HFFc6 (cell line): ENCODE measurements around the gene PTS. TPM values are rescaled to one million over a fixed set of nuclear protein-coding genes. Genes with fewer than 3 reads are reported as not detected.

Experiments used
- DNase-seq: peaks from one replicate; pipeline ENCODE4 v3.0.0-alpha.2; 2018
- H3K27ac Mint-ChIP-seq: 2 replicates; pipeline ENCODE4 v1.8.0; 2020; ENCODE audit warnings: mild to moderate bottlenecking, mixed read lengths
- H3K27me3 Mint-ChIP-seq: 2 replicates; pipeline ENCODE4 v1.8.0; 2021; ENCODE audit warnings: mild to moderate bottlenecking, moderate library complexity, mixed read lengths; ENCODE audit not compliant: insufficient read depth
- H3K36me3 Mint-ChIP-seq: 2 replicates; pipeline ENCODE4 v1.8.0; 2021; ENCODE audit warnings: low read depth, mixed read lengths
- H3K4me1 Mint-ChIP-seq: 2 replicates; pipeline ENCODE4 v1.8.0; 2020; ENCODE audit warnings: low read depth, mixed read lengths
- H3K4me3 Mint-ChIP-seq: 2 replicates; pipeline ENCODE4 v1.8.0; 2020; ENCODE audit warnings: mild to moderate bottlenecking, moderate library complexity, mixed read lengths
- H3K9me3 Mint-ChIP-seq: 2 replicates; pipeline ENCODE4 v1.8.0; 2020; ENCODE audit warnings: mild to moderate bottlenecking, mixed read lengths
- total RNA-seq, 6 experiments: library from RNA; stranded (reverse); fragmentation: NEBNext Ultra II Directional; extraction: Animal tissue kit (Norgen Biotek cat#: 25700); gene quantifications; 2 replicates in 1 of 6; 3 replicates in 5 of 6; pipeline ENCODE4 v1.2.3, GENCODE V29; 2021
- TF ChIP-seq, protein P1 (sequence below): fragments of 200-600 bp; sonication (generic); IDR thresholded peaks from 2 replicates; pipeline ENCODE4 v1.5.0; 2021; ENCODE audit warnings: antibody characterized with exemption, mild to moderate bottlenecking

PTS gene
- total RNA-seq, 6 experiments from 2014 or later, result 73.1 to 78.9 (median 75.7) TPM

DNA sequence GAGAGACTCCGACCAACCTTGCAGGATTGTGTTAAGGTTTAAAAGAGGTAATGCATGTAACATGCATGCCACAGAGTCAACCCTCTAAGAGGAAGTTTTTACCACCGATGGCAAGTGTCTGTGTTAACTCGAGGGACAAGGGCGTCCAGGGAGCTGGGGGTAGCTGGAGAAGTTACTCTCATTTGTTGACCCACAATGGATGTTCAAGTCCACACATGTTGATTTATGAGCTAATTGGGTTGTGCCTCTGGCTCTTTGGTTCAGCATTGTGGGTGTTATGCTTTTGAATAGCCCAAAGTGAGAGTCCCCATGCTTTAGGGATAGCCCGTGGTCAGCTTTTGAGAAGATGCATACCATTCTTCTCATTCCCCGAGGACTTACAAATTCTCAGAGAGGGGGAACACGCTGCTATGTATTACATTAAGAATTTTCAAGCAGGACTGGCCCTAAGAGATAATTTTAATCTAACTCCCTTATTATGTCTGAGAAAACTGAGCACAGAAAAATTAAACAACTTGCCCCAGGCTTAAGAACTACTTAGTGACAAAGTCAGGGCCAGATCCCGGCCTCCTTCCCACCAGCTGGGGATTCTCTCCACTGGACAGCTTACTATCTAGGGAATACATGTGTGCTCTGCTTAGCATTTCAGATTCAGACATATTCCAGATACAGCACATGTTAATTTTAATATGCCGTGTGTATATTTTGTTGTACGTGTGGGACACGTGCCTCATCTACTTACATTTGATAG is 39.6 kb downstream of the PTS start:
- Mint-ChIP-seq H3K9me3 (no peaks in the 10 kb centered on the region), H3K36me3 (no peaks in the 10 kb centered on the region), H3K27ac (peak overlapping the region; percentile 30; the same call in 1 of the 2 replicates), H3K4me1 (peaks cover 32% of the 10 kb centered on the region), H3K27me3 (no peaks in the 10 kb centered on the region; the same call in none of the 2 replicates), H3K4me3 (no peak overlapping the region)
- peak; percentile 30 for DNase-seq
- TF ChIP-seq, protein P1, sequence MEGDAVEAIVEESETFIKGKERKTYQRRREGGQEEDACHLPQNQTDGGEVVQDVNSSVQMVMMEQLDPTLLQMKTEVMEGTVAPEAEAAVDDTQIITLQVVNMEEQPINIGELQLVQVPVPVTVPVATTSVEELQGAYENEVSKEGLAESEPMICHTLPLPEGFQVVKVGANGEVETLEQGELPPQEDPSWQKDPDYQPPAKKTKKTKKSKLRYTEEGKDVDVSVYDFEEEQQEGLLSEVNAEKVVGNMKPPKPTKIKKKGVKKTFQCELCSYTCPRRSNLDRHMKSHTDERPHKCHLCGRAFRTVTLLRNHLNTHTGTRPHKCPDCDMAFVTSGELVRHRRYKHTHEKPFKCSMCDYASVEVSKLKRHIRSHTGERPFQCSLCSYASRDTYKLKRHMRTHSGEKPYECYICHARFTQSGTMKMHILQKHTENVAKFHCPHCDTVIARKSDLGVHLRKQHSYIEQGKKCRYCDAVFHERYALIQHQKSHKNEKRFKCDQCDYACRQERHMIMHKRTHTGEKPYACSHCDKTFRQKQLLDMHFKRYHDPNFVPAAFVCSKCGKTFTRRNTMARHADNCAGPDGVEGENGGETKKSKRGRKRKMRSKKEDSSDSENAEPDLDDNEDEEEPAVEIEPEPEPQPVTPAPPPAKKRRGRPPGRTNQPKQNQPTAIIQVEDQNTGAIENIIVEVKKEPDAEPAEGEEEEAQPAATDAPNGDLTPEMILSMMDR, result no peak

- Mint-ChIP-seq H3K36me3 (no peaks in the 10 kb centered on the region), H3K4me3 (no peak overlapping the region), H3K4me1 (peaks cover 30% of the 10 kb centered on the region), H3K27ac (no peak overlapping the region), H3K9me3 (no peaks in the 10 kb centered on the region), H3K27me3 (no peaks in the 10 kb centered on the region; the same call in none of the 2 replicates)
- no peak for DNase-seq
- TF ChIP-seq, protein P1, result no peak
Observed at GRCh38 chr11:112266410-112266778, 40.2 kb downstream of the PTS start.

- TF ChIP-seq, protein P1, result no peak
- H3K9me3 Mint-ChIP-seq, result no peaks in the 10 kb centered on the region
- H3K4me3 Mint-ChIP-seq, result no peak overlapping the region
- H3K27ac Mint-ChIP-seq, result no peak overlapping the region
- H3K27me3 Mint-ChIP-seq, result no peaks in the 10 kb centered on the region; the same call in none of the 2 replicates
- H3K36me3 Mint-ChIP-seq, result no peaks in the 10 kb centered on the region
- H3K4me1 Mint-ChIP-seq, result peaks cover 30% of the 10 kb centered on the region
- no peak for DNase-seq
Observed at GRCh38 chr11:112267188-112267591, 41.0 kb downstream of the PTS start.

DNA sequence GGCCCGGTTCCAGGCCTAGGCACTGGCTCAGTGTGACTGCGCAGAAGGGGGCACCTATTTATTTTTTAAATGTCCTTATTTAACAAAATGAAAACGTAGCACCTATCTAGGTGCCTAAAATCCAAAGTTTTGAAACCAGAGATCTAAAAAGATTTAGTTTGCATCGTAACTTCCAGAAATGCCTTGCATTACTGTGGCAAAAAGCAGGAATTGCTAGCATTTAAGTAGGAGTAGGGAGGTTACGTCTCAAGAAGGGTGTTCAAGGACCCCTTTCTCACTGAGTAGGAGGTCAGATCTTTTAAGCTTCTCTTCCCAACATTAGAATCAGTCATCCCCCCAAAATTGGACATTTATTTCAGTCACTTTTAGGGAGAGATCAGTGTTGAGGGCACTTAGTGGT is 42.2 kb downstream of the PTS start:
- TF ChIP-seq, protein P1, result no peak
- no peak for DNase-seq
- Mint-ChIP-seq H3K4me3 (no peak overlapping the region; the same call in 1 of the 2 replicates), H3K4me1 (peaks cover 30% of the 10 kb centered on the region), H3K27me3 (peaks cover 2% of the 10 kb centered on the region), H3K36me3 (no peaks in the 10 kb centered on the region), H3K9me3 (no peaks in the 10 kb centered on the region), H3K27ac (no peak overlapping the region)

DNA sequence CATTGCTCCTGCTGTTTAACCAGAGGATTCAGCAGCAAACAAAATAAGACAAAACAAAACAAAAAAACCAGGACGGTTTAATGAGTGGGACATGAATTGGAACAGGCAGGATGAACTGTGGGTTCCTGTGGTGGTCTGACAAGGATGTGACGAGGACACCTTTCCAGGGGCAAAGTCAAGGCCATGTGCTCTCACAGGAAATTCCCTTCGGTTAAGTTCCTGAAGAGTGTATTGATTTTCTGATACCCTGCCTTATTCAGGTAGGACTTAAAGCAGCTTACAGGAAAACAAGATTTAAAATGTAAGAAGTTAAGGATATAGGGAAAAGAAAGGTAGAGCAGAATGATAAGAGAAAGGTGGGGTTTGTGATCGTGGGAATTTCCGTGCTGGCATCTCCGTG is 42.9 kb downstream of the PTS start:
- TF ChIP-seq, protein P1, result no peak
- H3K9me3 Mint-ChIP-seq, result no peaks in the 10 kb centered on the region
- DNase-seq, result no peak
- H3K4me1 Mint-ChIP-seq, result peaks cover 30% of the 10 kb centered on the region
- no peak overlapping the region for H3K4me3 Mint-ChIP-seq
- H3K27me3 Mint-ChIP-seq, result peaks cover 4% of the 10 kb centered on the region
- H3K36me3 Mint-ChIP-seq, result no peaks in the 10 kb centered on the region
- H3K27ac Mint-ChIP-seq, result no peak overlapping the region
